ENCODE results near the gene ATP13A3.

- no peak for TF ChIP-seq CTCF (conservative IDR thresholded peaks at IDR 0.05; ENCODE audit: low read depth, low read length)
- TF ChIP-seq RAD21 (IDR thresholded peaks at IDR 0.05; ENCODE audit: low read length) = no peak
- TF ChIP-seq POLR2A (IDR thresholded peaks at IDR 0.05; ENCODE audit: low read depth, low read length) = no peak
- no peak for TF ChIP-seq MAZ (IDR thresholded peaks at IDR 0.05; ENCODE audit: borderline replicate concordance, low read depth, low read length)
- no peak for TF ChIP-seq RFX5 (IDR thresholded peaks at IDR 0.05; ENCODE audit: low read depth, low read length)
- no peak for TF ChIP-seq RCOR1 (IDR thresholded peaks at IDR 0.05; ENCODE audit: insufficient replicate concordance, low read length)
- no peak for TF ChIP-seq MXI1 (IDR thresholded peaks at IDR 0.05; ENCODE audit: borderline replicate concordance, low read depth, low read length)
- TF ChIP-seq CEBPB (IDR thresholded peaks at IDR 0.05; ENCODE audit: low read depth, low read length) = no peak
- TF ChIP-seq MAFK (IDR thresholded peaks at IDR 0.05; ENCODE audit: low read depth, low read length) = no peak
- TF ChIP-seq USF2 (IDR thresholded peaks at IDR 0.05; ENCODE audit: low read depth, low read length) = no peak
Measured at GRCh38 chr3:194465920-194466570, 20.8 kb downstream of the ATP13A3 start.

All from IMR-90 (cell line).